Esophagus mucosa (tissue), 1 donor: Measurements from ENCODE around the gene CWC27. TPM values are rescaled to one million over a fixed set of nuclear protein-coding genes. Genes with fewer than 3 reads are reported as not detected.

Experiments
- ATAC-seq: fragments of 200-7000 bp; cut with Tn5 transposase; one replicate; pipeline ENCODE4 v1.9.1; 2020
- total RNA-seq: library from RNA; stranded (reverse); gene quantifications from one replicate; pipeline ENCODE4 v1.2.4, GENCODE V29; 2023
- donor health status: DM: yes; HTN: yes; CAD: no.

Gene CWC27
- total RNA-seq, 1 donor from 2014 or later, result 14.7 TPM

DNA sequence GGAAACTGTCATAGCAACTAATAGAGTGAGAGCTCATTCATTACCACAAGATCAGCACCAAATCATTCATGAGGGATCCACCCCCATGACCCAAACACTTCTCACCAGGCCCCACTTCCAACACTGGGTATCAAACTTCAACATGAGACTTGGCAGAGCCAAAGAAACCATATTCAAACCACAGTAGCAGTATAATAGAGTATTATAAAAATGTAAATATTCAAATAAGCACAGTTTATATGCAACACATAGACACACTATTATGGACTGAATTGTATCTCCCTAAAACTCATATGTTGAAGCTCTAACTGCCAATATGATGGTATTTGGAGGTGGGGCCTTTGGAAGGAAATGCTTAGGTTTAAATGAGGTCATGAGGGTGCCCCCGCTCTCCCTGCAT lies 240.5 kb downstream of the CWC27 start:
- no peak for ATAC-seq

DNA sequence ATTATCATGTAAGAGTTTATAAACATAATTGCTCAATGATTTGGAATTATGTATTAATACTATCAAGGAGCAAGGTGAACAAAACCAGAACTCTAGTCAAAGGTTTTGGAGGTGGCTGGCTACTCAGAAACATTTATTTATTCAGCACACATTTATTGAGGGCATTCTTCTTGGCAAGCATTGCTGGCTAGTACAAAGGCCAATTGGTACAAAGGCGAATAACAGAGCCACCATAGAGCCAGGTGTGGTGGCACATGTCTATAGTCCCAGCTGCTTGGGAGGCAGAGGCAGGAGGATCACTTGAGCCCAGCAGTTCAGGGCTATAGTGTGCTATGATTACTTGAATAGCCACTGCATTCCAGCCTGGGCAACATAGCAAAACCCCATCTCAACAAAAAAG lies 242.1 kb downstream of the CWC27 start:
- no peak for ATAC-seq

DNA sequence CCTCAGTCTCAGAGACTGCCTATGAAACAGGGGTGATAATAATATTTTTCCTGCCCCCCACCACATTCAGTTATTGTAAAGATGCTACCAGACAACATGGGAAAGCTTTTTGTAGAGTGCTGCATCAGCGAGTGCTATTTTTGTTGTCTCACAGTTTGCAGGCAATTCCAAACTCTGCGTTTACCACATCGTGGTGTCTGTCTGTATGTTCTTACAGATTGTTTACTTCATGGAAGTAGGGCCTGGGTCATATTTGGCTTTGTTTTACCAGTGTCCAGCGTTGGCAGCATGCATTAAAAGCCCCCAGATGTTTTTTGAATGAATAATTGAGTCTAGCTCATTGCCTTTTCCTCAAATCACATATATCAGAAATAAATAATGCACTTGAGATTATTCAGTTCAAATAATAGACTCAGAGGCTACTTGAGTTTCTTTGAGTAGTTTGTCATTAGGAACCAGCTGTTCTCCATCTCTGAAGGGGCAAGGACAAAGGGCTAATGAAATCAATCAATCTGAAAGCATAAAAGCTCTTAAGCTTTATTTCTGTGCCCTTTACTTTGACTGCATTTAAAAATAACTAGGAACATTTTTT lies 243.7 kb downstream of the CWC27 start:
- no peak for ATAC-seq

DNA sequence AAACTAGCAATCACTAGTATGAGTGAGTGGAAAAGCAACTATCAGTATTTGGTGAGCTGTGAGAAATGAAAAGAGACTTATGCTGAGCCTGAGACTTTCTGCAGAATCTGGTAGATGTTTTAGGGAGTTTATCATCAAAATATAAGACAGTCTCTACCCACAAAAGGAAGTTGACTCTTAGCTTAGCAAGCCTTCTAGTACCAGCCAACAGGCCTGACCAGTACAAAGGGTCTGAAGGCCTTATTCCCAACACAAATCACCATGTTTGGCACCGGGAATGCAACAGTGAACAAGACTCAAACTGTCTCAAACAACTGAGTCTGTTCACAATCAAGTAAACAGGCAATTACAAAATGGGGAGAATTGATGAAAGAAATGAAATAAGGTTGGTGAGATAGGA lies 244.4 kb downstream of the CWC27 start:
- ATAC-seq, result no peak

DNA sequence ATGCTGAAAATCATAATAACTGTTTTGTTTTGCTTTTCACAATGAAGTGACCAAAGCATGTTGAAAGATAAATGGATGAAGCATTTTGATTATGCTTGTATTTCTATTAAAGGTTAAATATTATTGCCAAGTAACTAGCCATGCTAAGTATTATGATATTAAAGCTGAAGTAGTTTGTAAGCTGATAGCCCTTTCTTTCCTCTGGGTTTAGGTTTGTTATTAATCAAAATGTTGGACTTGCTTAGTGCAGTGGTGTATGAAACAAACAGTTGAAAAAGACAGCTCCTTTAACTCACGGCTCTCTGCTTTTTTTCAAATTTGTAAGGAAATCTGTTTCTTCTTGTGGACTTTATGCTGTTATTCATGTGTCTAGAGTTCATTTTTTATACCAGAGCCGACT lies 246.0 kb downstream of the CWC27 start:
- no peak for ATAC-seq

DNA sequence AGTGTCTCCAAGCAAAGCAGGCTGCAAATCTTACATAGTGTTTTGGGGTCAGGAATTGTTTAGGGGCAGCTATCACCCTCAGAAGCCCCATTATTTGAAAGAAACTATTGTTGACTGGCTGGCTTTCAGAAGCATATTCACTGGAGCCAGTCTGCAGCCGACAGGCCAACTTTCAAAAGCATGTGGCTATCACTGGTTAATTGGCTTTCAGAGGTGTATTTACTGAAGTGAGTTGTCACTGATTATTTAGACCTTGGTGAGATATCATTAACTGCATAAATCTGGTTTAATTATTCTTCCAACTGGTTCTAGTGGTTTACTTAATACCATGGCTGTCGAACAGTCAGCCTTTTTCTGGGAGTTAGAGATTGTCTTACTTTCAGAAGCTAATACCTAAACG lies 247.0 kb downstream of the CWC27 start:
- no peak for ATAC-seq

DNA sequence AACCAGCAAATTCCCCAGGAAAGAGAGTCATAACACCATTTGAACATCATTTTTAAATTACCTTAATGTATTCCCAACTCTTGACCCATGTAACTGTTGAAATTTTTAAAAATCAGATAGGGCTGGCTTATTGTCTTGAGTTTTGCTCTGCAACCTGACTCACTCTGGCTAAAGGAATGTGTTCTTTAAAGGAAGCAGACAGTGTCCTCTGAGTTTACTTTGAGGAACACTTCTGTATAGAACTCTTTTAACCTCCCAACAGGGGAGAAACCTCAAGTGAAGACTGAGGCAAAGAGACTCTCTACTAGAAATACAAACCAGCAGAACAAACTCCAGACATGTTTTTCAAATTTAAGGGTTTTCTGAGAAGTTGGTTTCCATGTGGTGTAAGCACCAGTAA lies 248.9 kb downstream of the CWC27 start:
- ATAC-seq, result no peak

DNA sequence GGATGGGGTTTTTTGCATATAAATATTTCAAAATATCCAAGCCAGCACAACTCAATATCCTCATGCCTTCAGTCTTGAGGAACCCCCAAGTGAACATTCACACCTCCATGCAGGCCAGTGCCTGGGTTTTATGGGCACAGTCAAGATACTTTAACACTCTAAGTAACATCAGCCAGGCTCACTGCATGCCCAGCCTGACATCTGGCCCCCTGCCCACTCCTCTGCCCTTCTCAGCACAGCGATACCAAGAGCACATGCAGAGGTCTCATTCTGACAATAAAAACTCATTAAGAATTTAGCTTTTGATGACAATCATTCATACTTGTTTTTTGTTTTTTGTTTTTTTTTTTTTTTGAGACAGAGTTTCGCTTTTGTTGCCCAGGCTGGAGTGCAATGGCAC lies 250.0 kb downstream of the CWC27 start:
- ATAC-seq, result no peak

DNA sequence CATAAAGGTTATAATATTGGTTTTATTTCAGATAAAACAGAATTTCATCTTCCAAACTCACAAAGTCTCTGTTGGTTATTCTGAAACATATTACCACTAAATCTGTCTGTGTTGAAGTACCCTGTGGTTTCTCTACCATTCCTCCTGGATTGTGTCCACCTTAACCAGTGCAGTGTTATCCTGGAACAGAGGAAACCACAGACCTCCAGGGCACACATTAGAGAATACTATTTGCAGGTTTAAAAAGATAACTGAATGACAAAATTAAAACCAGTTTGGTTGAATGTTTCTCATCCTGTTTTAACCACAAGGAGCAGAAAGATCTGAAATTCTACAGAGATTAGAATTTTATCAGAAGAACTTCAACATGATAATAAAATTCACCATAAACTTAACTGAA lies 251.8 kb downstream of the CWC27 start:
- ATAC-seq, result no peak

DNA sequence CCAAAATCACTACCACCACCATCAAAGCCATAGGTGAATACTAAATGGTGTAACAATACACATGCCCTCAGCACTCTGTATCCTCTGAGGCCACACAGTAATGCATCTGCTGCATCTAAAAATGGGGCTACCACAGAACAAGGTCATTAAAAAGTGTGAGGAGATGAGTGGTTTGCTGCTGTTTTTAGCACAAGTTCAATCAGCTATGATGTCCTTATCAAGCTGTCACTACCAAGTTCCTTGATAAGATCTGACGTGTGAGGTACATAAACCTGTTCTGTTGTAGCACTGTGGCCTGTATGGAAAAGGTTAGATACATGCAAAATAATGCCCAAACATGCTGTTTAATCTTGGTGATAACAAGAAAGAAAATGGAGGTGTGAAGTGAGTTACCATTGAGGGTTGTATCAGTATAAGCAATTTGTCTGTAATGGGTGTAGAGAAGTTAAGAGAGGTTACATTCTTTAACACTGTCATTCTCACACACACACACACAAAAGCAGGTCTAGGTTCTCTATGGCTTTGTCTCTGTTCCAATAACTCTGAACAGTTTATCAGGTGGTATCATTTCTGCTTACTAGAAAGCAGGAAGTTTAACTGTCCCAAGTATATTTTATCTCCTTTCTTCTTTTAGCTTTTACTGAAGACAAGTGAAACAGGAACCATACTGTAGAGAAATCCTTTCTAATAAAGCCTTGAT lies 252.9 kb downstream of the CWC27 start:
- no peak for ATAC-seq

DNA sequence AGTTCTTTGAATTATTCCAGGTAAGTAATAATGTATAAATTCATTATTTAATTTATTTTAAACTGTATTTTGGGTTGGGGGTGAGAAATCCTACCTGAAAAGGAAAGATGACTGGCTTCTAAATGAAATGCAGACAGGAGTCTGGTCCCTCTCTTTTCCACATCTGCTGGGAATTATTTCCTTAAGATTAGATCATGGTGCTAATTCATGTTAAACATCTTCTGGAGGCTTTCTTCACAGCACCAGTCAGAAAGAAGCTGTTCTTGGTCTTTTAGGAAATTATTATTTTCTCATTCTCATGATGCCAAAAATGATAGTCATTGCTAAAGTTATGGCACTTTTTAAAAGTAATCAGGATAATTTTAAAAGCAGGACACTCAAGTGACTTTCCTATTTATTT lies 254.2 kb downstream of the CWC27 start:
- no peak for ATAC-seq

DNA sequence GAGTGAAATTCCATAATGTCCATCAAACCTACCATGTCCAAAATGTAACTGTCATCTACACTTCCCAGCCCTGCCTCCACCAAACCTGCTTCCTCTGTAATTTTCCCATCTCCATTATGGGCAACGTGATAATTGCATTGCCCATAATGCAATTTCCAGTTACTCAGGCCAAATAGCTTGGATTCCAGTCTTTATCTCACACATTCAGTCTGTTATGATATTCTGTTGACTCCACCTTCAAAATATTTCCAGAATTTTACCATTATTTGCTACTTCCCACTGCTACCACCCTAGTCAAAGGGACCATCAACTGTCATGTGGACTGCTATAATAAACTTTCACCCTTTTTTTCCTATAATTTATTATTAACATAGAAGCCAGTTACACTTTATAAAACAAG lies 256.0 kb downstream of the CWC27 start:
- ATAC-seq, result no peak

DNA sequence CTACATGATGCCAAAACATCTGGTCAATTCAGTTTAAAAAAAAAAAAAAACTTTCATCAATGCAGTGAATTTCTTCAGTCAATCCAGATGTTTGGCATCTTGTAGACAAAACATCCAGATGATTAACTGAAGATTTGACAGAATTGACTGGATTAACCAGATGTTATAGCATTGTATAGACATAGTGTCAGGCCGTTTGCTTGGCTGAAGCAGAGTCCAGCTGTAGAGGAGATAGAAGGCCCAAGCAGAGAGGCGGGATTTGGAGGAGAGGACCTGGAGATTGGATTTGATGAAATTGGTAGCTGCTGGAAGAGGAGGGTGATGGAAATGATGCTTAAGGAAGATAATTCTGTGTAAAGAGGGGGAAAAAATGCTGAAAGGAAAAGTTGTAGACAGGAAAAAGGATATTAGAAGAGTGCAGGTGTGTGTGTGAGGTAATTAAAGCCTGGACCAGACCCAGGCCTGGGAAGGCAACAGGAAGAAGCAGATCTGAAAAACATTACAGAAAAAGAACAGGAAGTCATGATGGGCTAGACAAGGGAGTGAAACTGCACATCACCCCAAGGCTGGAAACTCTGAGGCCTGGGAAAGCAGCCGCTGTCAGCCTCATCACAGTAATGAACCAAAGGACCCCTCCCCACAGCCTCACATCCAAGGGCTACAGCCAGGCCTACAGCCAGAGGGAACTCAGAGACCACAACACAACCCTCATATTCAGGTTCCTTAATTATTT lies 258.3 kb downstream of the CWC27 start:
- no peak for ATAC-seq

DNA sequence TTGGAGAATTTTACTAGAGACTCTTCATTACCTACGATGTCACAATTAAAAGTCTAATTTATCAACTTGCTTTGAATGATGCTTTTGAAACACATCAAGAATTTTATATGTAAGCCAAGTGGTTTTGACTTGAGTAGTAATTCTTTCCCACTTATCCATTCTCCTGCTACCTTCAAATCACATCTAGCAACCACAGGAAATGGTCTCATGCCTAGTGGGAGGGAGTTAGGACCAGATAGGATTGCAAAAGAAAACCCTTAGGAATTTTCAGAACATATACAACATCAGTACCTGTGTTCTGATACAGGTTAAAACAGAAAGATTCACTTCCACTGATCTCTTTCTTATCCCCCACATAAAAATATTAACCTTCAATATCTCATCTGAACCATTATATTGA lies 260.4 kb downstream of the CWC27 start:
- ATAC-seq, result no peak

DNA sequence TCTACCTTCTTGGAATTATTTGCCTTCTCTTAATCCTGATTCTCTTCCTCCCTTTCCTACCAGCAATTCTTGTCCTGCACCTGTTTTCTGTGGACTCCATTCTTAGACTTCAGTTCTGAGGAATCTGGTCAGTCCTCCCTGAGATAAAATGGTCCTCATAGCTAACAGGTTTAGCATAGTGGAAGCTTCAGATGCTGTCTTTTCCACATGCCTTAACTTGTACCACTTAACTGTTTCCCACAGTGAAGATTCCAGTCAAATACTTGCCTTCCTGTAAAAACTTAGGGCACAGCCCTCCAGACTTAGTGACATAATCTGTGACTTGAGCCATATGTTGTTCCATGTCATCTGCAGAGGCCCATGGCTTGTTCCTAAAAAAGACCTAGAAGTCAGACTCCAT lies 261.3 kb downstream of the CWC27 start:
- no peak for ATAC-seq

DNA sequence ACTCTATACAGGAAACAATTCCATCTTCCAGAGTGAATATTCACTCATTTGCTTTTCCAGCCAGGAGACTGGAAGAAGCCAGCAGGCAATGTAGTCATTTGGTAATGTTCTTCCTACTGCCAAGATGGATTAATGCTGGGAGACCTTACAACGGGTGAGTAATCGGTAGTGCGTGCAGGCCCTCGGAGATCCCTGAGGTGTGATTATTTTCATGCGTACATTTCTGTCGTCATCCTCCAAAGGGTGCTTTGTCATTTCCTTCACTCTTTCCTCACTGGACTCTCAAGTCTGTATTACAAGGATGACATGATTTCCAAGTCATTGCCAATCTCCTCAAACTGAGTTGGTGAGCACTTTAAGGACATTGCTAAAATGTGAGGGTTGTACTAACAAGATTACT lies 263.5 kb downstream of the CWC27 start:
- peak; percentile 74 for ATAC-seq

DNA sequence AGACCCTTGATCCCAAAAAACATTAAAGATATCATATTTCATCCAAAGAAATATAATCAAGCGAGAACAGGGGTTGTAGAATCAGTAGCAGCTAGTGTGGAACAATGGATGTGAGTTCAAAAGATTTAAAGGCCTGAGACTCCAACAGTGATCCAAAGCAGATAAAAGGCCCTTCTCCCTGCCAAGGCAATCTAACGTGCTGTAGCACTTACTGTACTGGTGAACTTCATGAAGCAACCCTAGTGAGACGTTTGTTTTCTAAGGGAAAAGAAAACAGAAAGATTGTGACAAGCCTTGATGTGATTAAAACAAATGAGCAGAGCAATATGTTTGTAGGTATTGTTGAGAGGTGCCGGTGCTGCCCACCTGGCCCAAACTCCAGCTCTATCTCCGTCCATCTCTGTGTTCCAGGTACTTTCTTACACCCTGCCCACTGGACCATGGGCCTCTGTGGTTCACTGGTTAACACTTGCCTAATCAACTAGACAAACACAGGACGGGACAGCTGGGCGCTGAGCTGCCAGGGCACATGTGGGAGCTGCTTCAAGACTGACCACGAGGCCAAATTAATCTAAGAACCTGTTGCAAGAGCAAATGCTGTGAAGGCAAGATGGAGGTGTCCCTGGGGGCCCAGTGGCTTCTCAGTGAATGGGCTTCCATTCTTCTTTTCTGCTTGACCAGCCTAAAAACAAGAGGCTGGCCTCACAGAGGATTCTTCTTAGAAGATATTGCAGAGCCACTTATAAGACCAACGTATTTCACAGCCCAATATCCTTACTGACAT lies 265.5 kb downstream of the CWC27 start:
- no peak for ATAC-seq

DNA sequence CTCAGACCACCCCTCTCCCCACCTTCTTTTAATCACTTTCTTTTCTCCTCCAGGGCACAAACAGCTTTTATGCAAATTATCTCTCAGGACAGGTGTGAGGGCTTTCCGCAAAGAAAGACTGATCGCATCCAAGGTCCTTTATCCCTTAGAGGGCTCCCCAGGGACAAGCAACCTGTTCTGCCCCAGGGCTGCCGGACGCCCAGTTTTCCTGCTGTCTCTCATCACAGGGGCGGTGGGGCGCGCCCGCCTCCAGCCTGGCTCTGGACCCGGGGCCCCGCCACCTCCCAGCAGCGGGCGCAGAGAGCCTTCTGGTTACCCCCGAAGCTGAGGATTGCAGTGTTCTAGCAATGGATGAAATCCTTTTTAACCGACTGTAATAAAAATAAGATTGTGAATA lies 266.1 kb downstream of the CWC27 start:
- no peak for ATAC-seq

DNA sequence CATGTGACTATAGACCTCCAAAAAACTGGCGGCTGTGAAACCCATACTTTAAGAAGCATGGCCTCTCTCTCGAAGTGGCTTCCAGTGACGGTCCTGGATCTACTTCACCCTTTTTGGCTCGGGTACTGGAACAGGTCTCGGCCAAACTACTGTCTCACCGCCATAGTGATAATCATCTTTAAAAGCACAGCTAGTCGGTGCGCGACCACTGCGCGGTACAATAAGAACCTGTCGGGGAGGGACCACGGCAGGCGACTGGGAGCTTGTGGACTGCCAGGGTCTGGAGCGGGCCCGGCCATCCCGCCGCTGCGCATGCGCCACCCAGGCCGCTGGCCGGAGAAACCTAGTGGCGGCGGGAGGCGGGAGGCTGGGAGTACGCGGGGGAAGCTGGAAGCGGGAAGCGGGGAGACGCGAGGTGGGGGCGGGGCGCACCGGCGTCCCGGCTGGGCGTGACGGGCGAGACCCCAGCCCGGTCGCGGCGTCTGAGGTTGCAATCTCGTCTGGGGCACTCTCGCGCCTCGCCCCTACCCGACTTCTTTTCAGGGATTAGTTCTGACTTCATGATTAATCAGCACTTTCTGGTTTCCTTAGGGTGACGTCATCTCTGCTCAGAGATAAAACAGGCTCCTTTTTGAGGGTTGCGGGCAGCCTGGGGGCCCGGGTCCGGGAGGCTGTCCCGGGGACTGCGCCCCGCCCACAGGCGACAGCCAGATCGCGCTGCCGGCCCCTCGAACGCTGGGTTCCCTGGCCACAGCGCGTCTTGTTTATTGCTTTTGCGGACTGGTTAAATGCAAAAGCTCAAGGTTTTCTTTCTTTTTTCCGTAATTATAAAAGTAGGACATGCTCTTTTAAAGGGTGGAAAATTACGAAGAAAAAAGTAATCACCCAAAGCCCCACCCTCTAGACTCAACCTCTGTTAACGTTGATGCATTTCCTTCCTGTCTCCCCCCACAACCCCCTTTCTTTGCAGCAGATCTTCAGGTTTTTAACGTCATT lies 266.8 kb downstream of the CWC27 start:
- peak; percentile 86 for ATAC-seq

DNA sequence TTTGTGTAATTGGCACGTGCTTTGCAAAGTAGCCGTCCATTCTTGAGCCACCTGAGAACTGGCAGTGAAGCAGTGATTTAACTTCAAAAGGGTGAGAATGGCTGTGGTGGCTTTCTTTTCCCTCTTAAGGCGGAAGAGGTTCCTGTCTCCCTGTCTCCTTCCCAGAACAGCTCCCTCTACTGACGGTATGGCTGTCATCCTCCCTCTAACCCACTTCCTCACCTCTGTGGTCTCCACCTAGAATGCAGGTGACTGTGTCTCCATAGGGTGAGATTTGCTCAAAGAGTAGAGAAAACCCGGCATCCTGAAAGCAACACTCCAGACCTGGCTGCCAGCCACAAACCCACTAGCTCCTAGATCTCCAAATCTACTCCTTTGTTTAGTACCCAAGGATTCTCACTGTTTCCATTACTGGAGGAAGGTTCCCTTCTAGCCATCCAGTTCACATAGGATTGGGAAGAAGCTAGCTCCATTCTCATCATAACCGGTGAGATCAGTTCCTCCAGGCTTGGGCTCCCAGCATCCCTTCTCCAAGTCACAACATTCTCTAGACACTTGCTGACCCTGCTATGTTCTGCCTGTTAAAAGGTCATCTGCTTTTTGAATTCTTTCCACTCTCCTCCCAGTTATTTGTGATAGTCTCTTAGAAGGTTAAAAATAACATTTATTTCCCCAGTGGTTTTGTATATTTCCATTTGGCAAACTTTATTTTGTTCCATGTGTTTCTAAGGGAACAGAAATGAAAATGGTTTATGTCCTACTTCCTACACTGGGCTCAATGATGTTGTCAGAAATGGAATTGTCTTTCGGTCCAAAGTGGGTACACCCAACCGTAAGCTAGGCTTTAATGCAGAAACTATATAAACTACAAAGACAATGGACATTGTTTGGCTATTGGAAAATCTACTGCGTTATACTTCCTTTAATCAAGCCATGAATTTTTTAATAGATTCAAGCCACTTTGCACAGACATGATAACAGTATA lies 269.4 kb downstream of the CWC27 start:
- no peak for ATAC-seq
